Endothelial cell of umbilical vein (primary cell): ENCODE measurements around the gene CCDC47. TPM values are rescaled to one million over a fixed set of nuclear protein-coding genes. Genes with fewer than 3 reads are reported as not detected.

ENCODE experiments used
- BruUV-seq: library from RNA; stranded (reverse); fragments of 400-500 nt; replicated peaks from 2 replicates; lab custom pipeline; 2021; lab: Mats Ljungman, UMichigan
- CTCF ChIA-PET: fragments of 300-600, 350-600 bp; sonication (Branson Sonifier 250); formaldehyde crosslinking; loops from one replicate; lab custom pipeline; 2021; ENCODE audit warnings: antibody characterized with exemption, inconsistent platforms; lab: Charles Lee
- POLR2A ChIA-PET: fragments of 300-600, 350-600 bp; sonication (Branson Sonifier 250); formaldehyde crosslinking; loops from one replicate; lab custom pipeline; 2021; ENCODE audit warnings: antibody characterized with exemption, inconsistent platforms; lab: Charles Lee
- DNase-seq: peaks from one replicate; pipeline ENCODE4 v3.0.0-alpha.2; 2011; ENCODE audit warnings: low read depth, low spot score
- FAIRE-seq: peaks from 2 replicates; lab custom pipeline; 2011; peaks lifted over from hg19 to GRCh38; lab: Jason Lieb, UNC
- H2AFZ ChIP-seq: 2 replicates; pipeline ENCODE4 v1.6.0; 2012; ENCODE audit warnings: low read depth, low read length, control low read depth, inconsistent platforms
- H3K27ac ChIP-seq: 2 replicates; pipeline ENCODE4 v1.5.1; 2011; ENCODE audit warnings: low read depth, mild to moderate bottlenecking, control low read depth, low read length, moderate library complexity; ENCODE audit not compliant: insufficient read depth
- H3K27me3 ChIP-seq, 2 experiments: 2 replicates each; pipeline versions ENCODE4 v1.6.0 to v1.6.1; 2011; ENCODE audit warnings: low read length in 2 of 2, mixed read lengths in 1 of 2; ENCODE audit not compliant: control insufficient read depth in 2 of 2, insufficient read depth in 2 of 2
- H3K36me3 ChIP-seq, 2 experiments: 2 replicates in 1 of 2; 3 replicates in 1 of 2; pipeline ENCODE4 v1.5.1; 2011; ENCODE audit warnings: low read length in 2 of 2, mild to moderate bottlenecking in 1 of 2, moderate library complexity in 1 of 2; ENCODE audit not compliant: control insufficient read depth in 2 of 2, insufficient read depth in 2 of 2; ENCODE audit errors: extremely low read depth in 1 of 2
- H3K4me1 ChIP-seq: 3 replicates; pipeline ENCODE4 v1.5.1; 2011; ENCODE audit warnings: mild to moderate bottlenecking, low read length; ENCODE audit not compliant: control insufficient read depth, insufficient read depth; ENCODE audit errors: extremely low read depth
- H3K4me2 ChIP-seq: 2 replicates; pipeline ENCODE4 v1.6.1; 2011; ENCODE audit warnings: low read length, control low read depth, mixed read lengths; ENCODE audit not compliant: insufficient read depth
- H3K4me3 ChIP-seq, 3 experiments: fragments of 200-600 bp in 1 of 3; sonication (generic), shearing (Covaris generic) in 1 of 3; replicated peaks in 1 of 3; 2 replicates each; pipeline ENCODE4 v1.5.1; 2011 to 2016; ENCODE audit warnings: control low read depth in 3 of 3, low read length in 3 of 3, mild to moderate bottlenecking in 2 of 3, inconsistent platforms in 1 of 3, low read depth in 1 of 3, moderate library complexity in 1 of 3; ENCODE audit not compliant: insufficient read depth in 1 of 3
- H3K79me2 ChIP-seq: 2 replicates; pipeline ENCODE4 v1.6.0; 2012; ENCODE audit warnings: low read length, inconsistent platforms; ENCODE audit not compliant: control insufficient read depth, insufficient read depth
- H3K9ac ChIP-seq: replicated peaks from 2 replicates; pipeline ENCODE3; 2011; ENCODE audit warnings: low read length, control low read depth; ENCODE audit not compliant: insufficient read depth; ENCODE audit errors: extremely low read depth
- H3K9me1 ChIP-seq: replicated peaks from 3 replicates; pipeline ENCODE4 v1.6.0; 2011; ENCODE audit warnings: mild to moderate bottlenecking, low read length; ENCODE audit not compliant: control insufficient read depth, insufficient read depth; ENCODE audit errors: extremely low read depth
- H3K9me3 ChIP-seq: replicated peaks from 2 replicates; pipeline ENCODE4 v1.5.1; 2012; ENCODE audit warnings: low read length, inconsistent platforms; ENCODE audit not compliant: control insufficient read depth, insufficient read depth
- H4K20me1 ChIP-seq: replicated peaks from 2 replicates; pipeline ENCODE3; 2011; ENCODE audit warnings: mild to moderate bottlenecking, low read length; ENCODE audit not compliant: control insufficient read depth, insufficient read depth; ENCODE audit errors: extremely low read depth
- CTCF ChIP-seq, 2 donors: IDR thresholded peaks; 1 replicate in 1 of 2; 2 replicates in 1 of 2; pipeline ENCODE4 v1.5.1; 2011; ENCODE audit warnings: low read length in 2 of 2, mild to moderate bottlenecking in 2 of 2, moderate library complexity in 2 of 2, control low read depth in 1 of 2, inconsistent platforms in 1 of 2, low read depth in 1 of 2; ENCODE audit not compliant: insufficient read depth in 1 of 2; ENCODE audit errors: extremely low read depth in 1 of 2
- EZH2 ChIP-seq: IDR thresholded peaks from 2 replicates; pipeline ENCODE4 v1.6.1; 2012; ENCODE audit warnings: borderline replicate concordance, low read depth, mild to moderate bottlenecking, moderate library complexity, low read length, inconsistent platforms; ENCODE audit not compliant: severe bottlenecking
- FOS ChIP-seq: IDR thresholded peaks from 2 replicates; pipeline ENCODE4 v1.6.1; 2011; ENCODE audit warnings: mild to moderate bottlenecking, low read length, moderate library complexity, borderline replicate concordance; ENCODE audit not compliant: insufficient read depth
- GATA2 ChIP-seq: IDR thresholded peaks from 2 replicates; pipeline ENCODE4 v1.7.0; 2011; ENCODE audit warnings: low read depth, mild to moderate bottlenecking, moderate library complexity, mixed read lengths, low read length; ENCODE audit not compliant: insufficient read length, insufficient read depth
- JUN ChIP-seq: IDR thresholded peaks from 2 replicates; pipeline ENCODE4 v1.6.1; 2011; ENCODE audit warnings: borderline replicate concordance, low read depth; ENCODE audit not compliant: insufficient read length, insufficient read depth
- MAX ChIP-seq: IDR thresholded peaks from 2 replicates; pipeline ENCODE4 v1.6.1; 2011; ENCODE audit not compliant: insufficient read depth, insufficient read length
- MYC ChIP-seq: IDR thresholded peaks from one replicate; pipeline ENCODE4 v1.6.1; 2011; ENCODE audit warnings: mild to moderate bottlenecking, low read depth, low read length
- POLR2A ChIP-seq: IDR thresholded peaks from 2 replicates; pipeline ENCODE4 v1.6.1; 2012; ENCODE audit warnings: low read depth, mild to moderate bottlenecking, control low read depth, low read length
- POLR2AphosphoS5 ChIP-seq: IDR thresholded peaks from 2 replicates; pipeline ENCODE4 v1.6.1; 2012; ENCODE audit warnings: low read depth, mild to moderate bottlenecking, control low read depth, low read length, moderate library complexity; ENCODE audit not compliant: insufficient read depth
- dilution Hi-C: fragments of 300-500 bp; cut with MboI; formaldehyde crosslinking; loops from one replicate; pipeline ENCODE4 v1.15.0; 2019; ENCODE audit warnings: low sequenced_read_pairs; ENCODE audit not compliant: extremely low pct_ligation_motif_present
- intact Hi-C: fragments of 100-400 bp; cut with micrococcal nuclease; formaldehyde crosslinking; loops from one replicate; pipeline ENCODE4 v1.10.0; 2022
- polyA plus RNA-seq, 4 experiments: library from polyadenylated mRNA; depleted of rRNA in 3 of 4; stranded (reverse) in 3 of 4; unstranded in 1 of 4; fragments of >200 nt; gene quantifications; 2 replicates each; pipeline versions ENCODE4 v1.2.1 to v1.2.3, GENCODE V29; 2011 to 2012; ENCODE audit warnings: missing spikeins in 1 of 4
- total RNA-seq: library from RNA; stranded (reverse); gene quantifications from 2 replicates; pipeline ENCODE4 v1.2.3, GENCODE V29; 2021

Gene CCDC47
- total and polyA plus RNA-seq, 2 donors (not counting 3 experiments of a cell fraction or from before 2014, with no cell fraction given) = 21.7 to 76.5 TPM

- TF ChIP-seq FOS (no peak), JUN (no peak), POLR2A (no peak), MYC (no peak)
- no peak overlapping the region for H3K4me3 ChIP-seq
- intact Hi-C loops (loop anchor here (1.0 kb wide), 1 partner anchor 71 kb away; the partner anchor contains the start of gene CCDC47), dilution Hi-C loops (no loop called here)
- no peaks in the 10 kb centered on the region for H4K20me1 ChIP-seq
- no peak overlapping the region for H2AFZ ChIP-seq
- no peaks in the 10 kb centered on the region for H3K9me3 ChIP-seq
- H3K79me2 ChIP-seq = peaks cover 9% of the 10 kb centered on the region
- no peak for DNase-seq
- no peak overlapping the region for H3K27ac ChIP-seq
- no peak overlapping the region for H3K4me2 ChIP-seq
- peaks cover 0 to 8% of the 10 kb centered on the region in 2 experiments for H3K36me3 ChIP-seq
- CTCF ChIA-PET = interaction anchor here (1.4 to 1.6 kb wide), 2 partner anchors 9 to 276 kb away, joined by 3 to 6 read pairs; no protein-coding TSS in a partner anchor
- POLR2A ChIA-PET = no interaction called here
- H3K9ac ChIP-seq = no peak overlapping the region
- H3K27me3 ChIP-seq = no peaks in the 10 kb centered on the region
- H3K4me1 ChIP-seq = peaks cover 28% of the 10 kb centered on the region
- no peaks in the 10 kb centered on the region for H3K9me1 ChIP-seq
- FAIRE-seq = no peak
- BruUV-seq = no TSS peak
Measured at GRCh38 chr17:63701868-63702720, 71.3 kb downstream of the CCDC47 start.

GRCh38 chr17:63701456-63701820, 72.0 kb downstream of the CCDC47 start:
- intact Hi-C loops = loop anchor here (1.0 kb wide), 1 partner anchor 72 kb away; the partner anchor contains the start of gene CCDC47
- Histone ChIP-seq H3K9ac (no peak overlapping the region), H2AFZ (peak overlapping the region; percentile 71), H3K4me1 (peaks cover 27% of the 10 kb centered on the region), H3K4me3 (peak overlapping the region in 2 of 3 experiments; percentile 7 to 23), H3K27ac (peak overlapping the region; percentile 77), H3K27me3 (no peaks in the 10 kb centered on the region), H3K36me3 (peaks cover 0 to 8% of the 10 kb centered on the region in 2 experiments), H3K9me1 (no peaks in the 10 kb centered on the region), H3K4me2 (peak overlapping the region; percentile 40), H3K9me3 (no peaks in the 10 kb centered on the region), H4K20me1 (no peaks in the 10 kb centered on the region), H3K79me2 (peaks cover 9% of the 10 kb centered on the region)
- ChIA-PET POLR2A (no interaction called here), CTCF (interaction anchor here (0.8 to 1.6 kb wide), 4 partner anchors 9 to 12 kb away, joined by 3 to 6 read pairs (median 4); no protein-coding TSS in a partner anchor)
- dilution Hi-C loops = no loop called here
- FAIRE-seq = no peak
- BruUV-seq = no TSS peak
- DNase-seq = no peak
- TF ChIP-seq POLR2A (no peak), FOS (no peak), EZH2 (no peak), POLR2AphosphoS5 (no peak), MAX (no peak), MYC (no peak), JUN (no peak), GATA2 (no peak), CTCF (IDR thresholded peaks at IDR 0.05; ENCODE audit: extremely low read depth in 1 of 2, insufficient read depth in 1 of 2, low read depth in 1 of 2, low read length in 2 of 2) (no peak)
